Neural progenitor cell (in vitro differentiated cells): ENCODE measurements around the gene OMP. TPM values are rescaled to one million over a fixed set of nuclear protein-coding genes. Genes with fewer than 3 reads are reported as not detected.

Source experiments
- DNase-seq: peaks from one replicate; pipeline ENCODE4 v3.0.0-alpha.2; 2016; ENCODE audit warnings: low spot score
- H2AFZ ChIP-seq: fragments of 200-600 bp; sonication (generic); replicated peaks from 2 replicates; pipeline ENCODE4 v1.6.1; 2016; ENCODE audit warnings: antibody characterized with exemption
- H3F3A ChIP-seq: fragments of 200-600 bp; sonication (generic); 2 replicates; pipeline ENCODE4 v1.6.1; 2016; ENCODE audit warnings: antibody characterized with exemption, low read depth
- H3K27ac ChIP-seq: fragments of 200-600 bp; sonication (generic); 2 replicates; pipeline ENCODE4 v1.5.1; 2016; ENCODE audit warnings: mild to moderate bottlenecking
- H3K27me3 ChIP-seq: fragments of 200-600 bp; sonication (generic); 2 replicates; pipeline ENCODE4 v1.6.1; 2016; ENCODE audit warnings: mild to moderate bottlenecking, moderate library complexity
- H3K36me3 ChIP-seq: fragments of 200-600 bp; sonication (generic); 2 replicates; pipeline ENCODE4 v1.5.1; 2016
- H3K4me1 ChIP-seq: fragments of 200-600 bp; sonication (generic); 2 replicates; pipeline ENCODE4 v1.6.1; 2016; ENCODE audit warnings: mixed run types
- H3K4me2 ChIP-seq: fragments of 200-600 bp; sonication (generic); 2 replicates; pipeline ENCODE4 v1.6.1; 2016
- H3K4me3 ChIP-seq: fragments of 200-600 bp; sonication (generic); 2 replicates; pipeline ENCODE4 v1.5.1; 2016
- H3K79me2 ChIP-seq: fragments of 200-600 bp; sonication (generic); 2 replicates; pipeline ENCODE4 v1.6.1; 2016; ENCODE audit warnings: low read depth
- H3K9ac ChIP-seq: fragments of 200-600 bp; sonication (generic); 2 replicates; pipeline ENCODE4 v1.6.1; 2016
- H3K9me3 ChIP-seq: fragments of 200-600 bp; sonication (generic); 2 replicates; pipeline ENCODE4 v1.5.1; 2016; ENCODE audit warnings: low read depth
- H4K20me1 ChIP-seq: fragments of 200-600 bp; sonication (generic); 2 replicates; pipeline ENCODE4 v1.6.1; 2016; ENCODE audit warnings: low read depth
- H3K27ac Mint-ChIP-seq: 3 replicates; pipeline ENCODE4 v1.8.0; 2021; ENCODE audit warnings: mixed read lengths
- H3K27me3 Mint-ChIP-seq: 2 replicates; pipeline ENCODE4 v1.8.0; 2022; ENCODE audit warnings: low read depth, mild to moderate bottlenecking, inconsistent platforms, moderate library complexity, mixed read lengths; ENCODE audit not compliant: insufficient read depth
- H3K36me3 Mint-ChIP-seq: 3 replicates; pipeline ENCODE4 v1.8.0; 2021; ENCODE audit warnings: mixed read lengths
- H3K4me1 Mint-ChIP-seq: 3 replicates; pipeline ENCODE4 v1.8.0; 2021; ENCODE audit warnings: mixed read lengths
- H3K4me3 Mint-ChIP-seq: 3 replicates; pipeline ENCODE4 v1.8.0; 2021; ENCODE audit warnings: mild to moderate bottlenecking, moderate library complexity, mixed read lengths
- H3K9me3 Mint-ChIP-seq: 3 replicates; pipeline ENCODE4 v1.8.0; 2020; ENCODE audit warnings: mixed read lengths
- EZH2 ChIP-seq: fragments of 200-600 bp; sonication (generic); IDR thresholded peaks from 2 replicates; pipeline ENCODE4 v1.6.1; 2017; ENCODE audit warnings: antibody characterized with exemption, mild to moderate bottlenecking, moderate library complexity
- EZH2phosphoT487 ChIP-seq: fragments of 200-600 bp; sonication (generic); IDR thresholded peaks from 2 replicates; pipeline ENCODE4 v1.6.1; 2017; ENCODE audit warnings: antibody characterized with exemption
- total RNA-seq: library from RNA; depleted of rRNA; stranded (reverse); fragments of >200 nt; gene quantifications from 2 replicates; pipeline ENCODE4 v1.2.3, GENCODE V29; 2015; ENCODE audit warnings: low replicate concordance
- TF ChIP-seq, protein P1 (sequence below): fragments of 200-600 bp; sonication (generic); IDR thresholded peaks from 2 replicates; pipeline ENCODE4 v1.5.1; 2017; ENCODE audit warnings: antibody characterized with exemption, mild to moderate bottlenecking

OMP gene
- total RNA-seq, 1 donor from 2014 or later = not detected

DNA sequence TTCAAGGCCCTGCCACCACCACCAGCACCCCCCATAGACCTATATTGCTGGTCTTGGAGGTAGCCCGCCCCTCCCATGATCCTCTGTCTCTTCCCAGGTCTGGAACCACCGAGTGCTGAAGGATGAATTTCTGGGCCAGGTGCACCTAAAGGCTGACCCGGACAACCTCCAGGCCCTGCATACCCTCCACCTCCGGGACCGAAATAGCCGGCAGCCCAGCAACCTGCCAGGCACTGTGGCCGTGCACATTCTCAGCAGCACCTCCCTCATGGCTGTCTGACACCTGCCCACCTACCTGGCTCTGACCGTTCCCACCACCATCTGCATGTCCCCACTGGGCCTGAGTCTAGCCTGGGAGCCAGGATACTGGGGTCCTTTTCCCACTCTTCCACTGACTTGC is 21.0 kb downstream of the OMP start:
- Histone ChIP-seq H3K27ac (no peak overlapping the region), H3K9me3 (no peaks in the 10 kb centered on the region), H2AFZ (no peak overlapping the region), H3F3A (peaks cover 5% of the 10 kb centered on the region), H3K4me1 (peaks cover 9% of the 10 kb centered on the region), H4K20me1 (no peaks in the 10 kb centered on the region), H3K27me3 (no peaks in the 10 kb centered on the region), H3K4me3 (no peak overlapping the region), H3K4me2 (no peak overlapping the region), H3K9ac (no peak overlapping the region), H3K36me3 (no peaks in the 10 kb centered on the region), H3K79me2 (no peaks in the 10 kb centered on the region)
- Mint-ChIP-seq H3K9me3 (no peaks in the 10 kb centered on the region), H3K4me1 (peaks cover 20% of the 10 kb centered on the region), H3K27me3 (peaks cover 9% of the 10 kb centered on the region), H3K4me3 (no peak overlapping the region), H3K36me3 (peaks cover 4% of the 10 kb centered on the region), H3K27ac (no peak overlapping the region)
- DNase-seq = no peak
- TF ChIP-seq EZH2 = no peak
- TF ChIP-seq, protein P1, sequence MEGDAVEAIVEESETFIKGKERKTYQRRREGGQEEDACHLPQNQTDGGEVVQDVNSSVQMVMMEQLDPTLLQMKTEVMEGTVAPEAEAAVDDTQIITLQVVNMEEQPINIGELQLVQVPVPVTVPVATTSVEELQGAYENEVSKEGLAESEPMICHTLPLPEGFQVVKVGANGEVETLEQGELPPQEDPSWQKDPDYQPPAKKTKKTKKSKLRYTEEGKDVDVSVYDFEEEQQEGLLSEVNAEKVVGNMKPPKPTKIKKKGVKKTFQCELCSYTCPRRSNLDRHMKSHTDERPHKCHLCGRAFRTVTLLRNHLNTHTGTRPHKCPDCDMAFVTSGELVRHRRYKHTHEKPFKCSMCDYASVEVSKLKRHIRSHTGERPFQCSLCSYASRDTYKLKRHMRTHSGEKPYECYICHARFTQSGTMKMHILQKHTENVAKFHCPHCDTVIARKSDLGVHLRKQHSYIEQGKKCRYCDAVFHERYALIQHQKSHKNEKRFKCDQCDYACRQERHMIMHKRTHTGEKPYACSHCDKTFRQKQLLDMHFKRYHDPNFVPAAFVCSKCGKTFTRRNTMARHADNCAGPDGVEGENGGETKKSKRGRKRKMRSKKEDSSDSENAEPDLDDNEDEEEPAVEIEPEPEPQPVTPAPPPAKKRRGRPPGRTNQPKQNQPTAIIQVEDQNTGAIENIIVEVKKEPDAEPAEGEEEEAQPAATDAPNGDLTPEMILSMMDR = no peak
- TF ChIP-seq EZH2phosphoT487 = no peak

DNA sequence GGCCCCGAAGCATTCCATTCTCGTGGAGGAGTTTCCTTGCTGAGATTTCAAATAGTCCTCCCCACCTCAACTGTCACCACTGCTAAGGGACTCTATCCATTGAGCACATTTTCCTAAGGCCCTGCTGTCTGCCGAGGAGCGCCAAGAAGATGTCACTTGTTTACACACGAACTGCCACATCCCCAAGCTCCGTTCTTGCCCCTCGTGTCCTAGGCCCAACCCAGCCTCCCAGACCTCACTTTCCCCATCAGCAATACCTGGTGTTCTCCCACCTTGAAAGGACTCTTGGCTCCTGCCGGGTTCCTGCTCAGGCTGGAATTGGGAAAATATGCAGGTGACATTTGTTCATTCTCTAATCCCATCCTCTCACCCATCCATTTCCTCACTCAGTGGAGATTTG is 21.4 kb downstream of the OMP start:
- no peaks in the 10 kb centered on the region for H4K20me1 ChIP-seq
- H3K4me3 ChIP-seq = no peak overlapping the region
- no peak overlapping the region for H2AFZ ChIP-seq
- H3K4me3 Mint-ChIP-seq = no peak overlapping the region
- H3K4me2 ChIP-seq = no peak overlapping the region
- peaks cover 9% of the 10 kb centered on the region for H3K27me3 Mint-ChIP-seq
- DNase-seq = no peak
- no peak overlapping the region for H3K9ac ChIP-seq
- H3K27me3 ChIP-seq = no peaks in the 10 kb centered on the region
- H3K79me2 ChIP-seq = no peaks in the 10 kb centered on the region
- H3K36me3 ChIP-seq = no peaks in the 10 kb centered on the region
- TF ChIP-seq, protein P1 = no peak
- TF ChIP-seq EZH2phosphoT487 = no peak
- TF ChIP-seq EZH2 = no peak
- peaks cover 5% of the 10 kb centered on the region for H3F3A ChIP-seq
- no peak overlapping the region for H3K27ac ChIP-seq
- H3K36me3 Mint-ChIP-seq = peaks cover 4% of the 10 kb centered on the region
- H3K4me1 ChIP-seq = peaks cover 9% of the 10 kb centered on the region
- H3K27ac Mint-ChIP-seq = no peak overlapping the region
- H3K9me3 Mint-ChIP-seq = no peaks in the 10 kb centered on the region
- H3K4me1 Mint-ChIP-seq = peaks cover 24% of the 10 kb centered on the region
- H3K9me3 ChIP-seq = no peaks in the 10 kb centered on the region

DNA sequence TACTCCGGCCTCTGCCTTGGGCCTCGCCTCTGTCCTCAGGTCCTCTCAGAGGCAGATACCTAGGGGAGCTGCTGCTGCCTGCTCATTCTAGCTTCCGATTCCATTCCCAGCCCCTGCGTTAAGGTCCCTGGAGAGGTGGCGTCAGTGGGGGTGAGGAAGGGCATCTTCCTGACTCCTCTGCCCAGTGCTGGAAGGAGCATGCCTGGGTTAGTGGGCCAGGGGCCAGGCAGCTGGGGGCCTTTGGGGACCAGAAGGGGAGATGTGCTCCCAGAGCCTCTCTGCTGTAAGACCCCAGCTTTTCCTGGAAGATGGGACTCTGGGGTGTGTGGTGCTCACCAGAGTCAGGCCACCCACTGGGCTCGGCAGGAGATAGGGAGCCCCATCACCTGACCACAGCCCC is 21.8 kb downstream of the OMP start:
- no peak overlapping the region for H3K9ac ChIP-seq
- H3K36me3 Mint-ChIP-seq = peaks cover 4% of the 10 kb centered on the region
- H3K9me3 Mint-ChIP-seq = no peaks in the 10 kb centered on the region
- no peak overlapping the region for H3K4me3 ChIP-seq
- peaks cover 9% of the 10 kb centered on the region for H3K4me1 ChIP-seq
- H3K4me3 Mint-ChIP-seq = no peak overlapping the region
- H3K4me2 ChIP-seq = no peak overlapping the region
- H4K20me1 ChIP-seq = no peaks in the 10 kb centered on the region
- peaks cover 9% of the 10 kb centered on the region for H3K27me3 Mint-ChIP-seq
- TF ChIP-seq EZH2 (no peak), EZH2phosphoT487 (no peak)
- TF ChIP-seq, protein P1 = no peak
- no peaks in the 10 kb centered on the region for H3K36me3 ChIP-seq
- H3K27me3 ChIP-seq = no peaks in the 10 kb centered on the region
- H3F3A ChIP-seq = peaks cover 5% of the 10 kb centered on the region
- H3K79me2 ChIP-seq = no peaks in the 10 kb centered on the region
- H2AFZ ChIP-seq = no peak overlapping the region
- no peak overlapping the region for H3K27ac Mint-ChIP-seq
- no peaks in the 10 kb centered on the region for H3K9me3 ChIP-seq
- H3K27ac ChIP-seq = no peak overlapping the region
- DNase-seq = no peak
- peaks cover 26% of the 10 kb centered on the region for H3K4me1 Mint-ChIP-seq
